WI38 (cell line): ENCODE results near the gene BCOR.
A peak's percentile ranks its signal among the peaks of the same experiment; 100 is the strongest.

Source experiments
- H3K4me3 ChIP-seq: 2 replicates; pipeline ENCODE4 v1.5.1; 2011; ENCODE audit warnings: low read depth, mild to moderate bottlenecking, control low read depth, low read length
- TF ChIP-seq, protein P1 (sequence below): IDR thresholded peaks from 2 replicates; pipeline ENCODE4 v1.5.1; 2012; ENCODE audit warnings: low read depth, mild to moderate bottlenecking, control low read depth, low read length

BCOR gene

DNA sequence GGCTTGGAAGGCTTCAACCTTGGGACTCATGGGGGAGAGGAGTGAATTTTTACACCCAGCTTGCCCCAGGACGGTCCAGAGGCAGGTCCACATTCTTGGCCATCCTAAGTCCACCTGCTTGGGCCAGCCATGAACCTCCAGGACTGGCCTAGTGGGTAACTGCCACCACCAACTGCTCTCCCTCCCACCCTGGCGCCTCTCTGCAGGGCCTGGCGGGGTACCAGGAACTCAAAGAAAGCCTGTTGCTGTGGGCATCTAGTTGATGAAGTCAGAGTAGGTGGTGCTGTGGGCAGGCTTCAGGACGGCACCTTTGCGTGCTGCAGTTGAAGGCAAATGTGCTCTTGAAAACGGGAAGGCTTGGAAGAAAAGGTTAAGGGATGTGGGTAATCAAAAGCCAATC, 12.0 kb downstream of the BCOR start:
- no peak overlapping the region for H3K4me3 ChIP-seq
- TF ChIP-seq, protein P1, sequence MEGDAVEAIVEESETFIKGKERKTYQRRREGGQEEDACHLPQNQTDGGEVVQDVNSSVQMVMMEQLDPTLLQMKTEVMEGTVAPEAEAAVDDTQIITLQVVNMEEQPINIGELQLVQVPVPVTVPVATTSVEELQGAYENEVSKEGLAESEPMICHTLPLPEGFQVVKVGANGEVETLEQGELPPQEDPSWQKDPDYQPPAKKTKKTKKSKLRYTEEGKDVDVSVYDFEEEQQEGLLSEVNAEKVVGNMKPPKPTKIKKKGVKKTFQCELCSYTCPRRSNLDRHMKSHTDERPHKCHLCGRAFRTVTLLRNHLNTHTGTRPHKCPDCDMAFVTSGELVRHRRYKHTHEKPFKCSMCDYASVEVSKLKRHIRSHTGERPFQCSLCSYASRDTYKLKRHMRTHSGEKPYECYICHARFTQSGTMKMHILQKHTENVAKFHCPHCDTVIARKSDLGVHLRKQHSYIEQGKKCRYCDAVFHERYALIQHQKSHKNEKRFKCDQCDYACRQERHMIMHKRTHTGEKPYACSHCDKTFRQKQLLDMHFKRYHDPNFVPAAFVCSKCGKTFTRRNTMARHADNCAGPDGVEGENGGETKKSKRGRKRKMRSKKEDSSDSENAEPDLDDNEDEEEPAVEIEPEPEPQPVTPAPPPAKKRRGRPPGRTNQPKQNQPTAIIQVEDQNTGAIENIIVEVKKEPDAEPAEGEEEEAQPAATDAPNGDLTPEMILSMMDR: no peak

DNA sequence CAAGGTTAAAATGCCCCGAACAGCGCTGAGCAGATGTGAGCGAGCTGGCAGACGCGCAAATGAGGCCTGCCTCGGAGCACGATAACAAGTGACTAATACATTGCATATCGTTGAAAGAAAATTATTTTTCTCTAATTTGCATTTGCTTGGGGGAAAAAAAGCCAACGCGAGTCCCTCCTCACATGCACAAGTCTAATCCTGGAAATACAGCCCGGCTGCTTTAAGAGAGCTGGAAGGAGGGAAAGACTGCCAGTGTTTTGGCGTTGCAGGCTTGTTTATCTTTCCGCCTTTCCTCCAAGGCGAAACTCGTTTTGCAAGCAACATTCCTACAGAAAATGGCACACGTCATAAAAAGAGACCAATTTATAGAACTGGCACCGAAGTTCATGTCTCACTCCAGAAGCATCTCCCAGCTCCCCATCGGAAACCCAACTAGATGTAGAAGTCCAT, 12.6 kb downstream of the BCOR start:
- H3K4me3 ChIP-seq: no peak overlapping the region

DNA sequence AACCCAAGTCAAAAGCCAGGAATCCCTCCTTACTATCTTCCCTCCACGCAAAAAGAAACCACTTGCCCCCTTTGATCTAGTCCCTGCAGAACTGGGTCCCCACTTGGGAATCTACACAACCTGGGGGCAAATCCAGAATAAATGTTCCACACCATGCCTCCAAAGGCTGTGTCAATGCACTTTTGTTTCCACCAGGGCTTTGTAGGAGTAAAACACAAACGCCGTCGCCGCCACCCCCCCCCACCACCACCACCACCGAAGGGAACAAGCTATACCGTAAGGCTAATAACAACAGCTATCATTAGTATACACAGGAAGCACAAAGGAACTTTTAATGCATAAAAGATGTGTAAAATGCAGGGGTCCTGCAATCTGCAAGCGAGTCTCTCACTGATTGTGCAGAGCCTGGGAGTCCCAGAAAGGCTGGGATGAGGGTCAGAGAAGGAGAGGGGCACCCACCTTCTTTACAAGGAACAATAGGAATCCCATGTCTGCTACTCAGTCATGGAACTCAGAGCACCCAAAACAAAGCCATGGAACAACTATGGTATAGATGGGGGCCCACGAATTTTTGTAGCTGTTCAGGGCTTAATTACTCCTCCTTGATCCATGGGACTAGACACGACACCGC, 13.2 kb downstream of the BCOR start:
- TF ChIP-seq, protein P1: no peak
- H3K4me3 ChIP-seq: no peak overlapping the region

More for the DNA sequence above, 12.6 kb downstream of the BCOR start:
- TF ChIP-seq, protein P1: no peak

DNA sequence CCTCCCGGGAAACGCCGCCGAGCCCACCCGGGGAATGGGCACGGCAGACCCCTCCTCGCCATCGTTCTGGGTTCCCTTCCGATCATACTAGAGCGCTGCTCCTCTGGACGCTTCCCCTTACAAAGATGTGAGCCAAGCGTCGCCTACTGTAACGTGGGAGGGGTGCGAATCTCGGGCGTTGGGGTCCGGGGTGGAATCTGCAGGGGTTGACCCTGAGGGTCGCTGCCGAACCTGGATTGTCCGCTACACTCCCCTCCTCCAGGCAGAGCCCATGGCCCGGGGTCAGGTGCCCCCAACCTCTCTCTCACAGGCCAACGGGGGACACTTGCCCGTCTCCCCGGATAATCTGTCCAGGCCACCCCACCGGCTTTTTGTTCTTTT, 13.8 kb downstream of the BCOR start:
- peak overlapping the region; percentile 46 for H3K4me3 ChIP-seq
- TF ChIP-seq, protein P1: no peak

- H3K4me3 ChIP-seq: peak overlapping the region; percentile 46
- TF ChIP-seq, protein P1: no peak
Observed at GRCh38 chrX:40083120-40083978, 14.4 kb downstream of the BCOR start.

DNA sequence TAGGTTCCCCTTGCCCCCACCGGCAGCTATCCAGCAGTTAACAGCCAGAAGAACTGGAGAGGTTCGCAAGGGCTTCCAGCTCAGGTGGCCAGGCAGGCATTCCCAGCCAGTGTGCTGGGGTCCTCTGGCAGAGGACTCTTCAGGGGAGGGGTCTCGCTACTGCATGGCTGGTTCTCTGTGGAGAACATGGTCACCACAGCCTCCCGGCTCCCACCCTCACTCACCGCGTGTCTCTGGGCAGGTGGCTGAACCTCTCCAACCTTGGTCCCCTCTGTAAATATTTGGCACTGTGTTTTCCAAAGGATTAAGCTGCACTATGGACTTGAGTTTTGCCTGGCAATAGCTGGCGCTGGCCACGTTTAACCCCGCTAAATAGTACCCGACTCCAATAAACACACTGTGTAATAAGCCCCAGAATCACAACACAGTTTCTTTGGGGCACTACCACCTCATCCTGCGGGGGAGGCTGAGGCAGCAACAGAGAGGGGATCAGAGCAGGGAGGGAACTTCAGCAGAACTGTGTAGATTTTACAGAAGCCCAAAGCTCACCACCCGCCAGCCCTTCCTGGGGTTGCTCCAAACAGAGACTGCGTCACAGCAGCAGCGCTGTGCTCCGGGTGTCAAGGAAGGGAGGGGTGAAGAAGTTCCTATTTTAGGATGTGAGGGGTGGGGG, 15.2 kb downstream of the BCOR start:
- TF ChIP-seq, protein P1: no peak

More for the DNA sequence above, 15.2 kb downstream of the BCOR start:
- H3K4me3 ChIP-seq: no peak overlapping the region
